SW 1271 (cell line): Measurements from ENCODE around the gene EME2.
"Not testable (repeated sequence)": the region's sequence is repeated elsewhere in the genome, so short reads cannot be mapped to it uniquely, and the experiment has no call there.

Source experiments
- DNase-seq, 2 experiments: peaks; one replicate each; lab custom pipeline; 2025; lab: John Stamatoyannopoulos, UW

EME2 gene

GRCh38 chr16:1772362-1772907 lies at the start of gene EME2:
Gene EME2 (plus strand): TSS chr16:1772810. CDS start chr16:1773228, 418 bp downstream.
- DNase-seq: no peak

- peak in 1 of 2 experiments; percentile 22 for DNase-seq
Observed at GRCh38 chr16:1723450-1724147, 49.0 kb upstream of the EME2 start.

- DNase-seq: no peak
Observed at GRCh38 chr16:1724491-1724890, 48.1 kb upstream of the EME2 start.

- no peak for DNase-seq
Observed at GRCh38 chr16:1726661-1727502, 45.7 kb upstream of the EME2 start.

- no peak for DNase-seq
Observed at GRCh38 chr16:1727651-1728624, 44.7 kb upstream of the EME2 start.

- DNase-seq: no peak
Observed at GRCh38 chr16:1729026-1729425, 43.6 kb upstream of the EME2 start.

GRCh38 chr16:1729445-1729844 lies 43.2 kb upstream of the EME2 start:
- DNase-seq: no peak

GRCh38 chr16:1731073-1731472 lies 41.5 kb upstream of the EME2 start:
- no peak for DNase-seq

- no peak for DNase-seq
Observed at GRCh38 chr16:1731603-1732002, 41.0 kb upstream of the EME2 start.

GRCh38 chr16:1732071-1732470 lies 40.5 kb upstream of the EME2 start:
- no peak for DNase-seq

- DNase-seq: not testable (repeated sequence)
Observed at GRCh38 chr16:1732551-1732987, 40.0 kb upstream of the EME2 start.

GRCh38 chr16:1734123-1734522 lies 38.5 kb upstream of the EME2 start:
- DNase-seq: no peak

GRCh38 chr16:1734816-1735215 lies 37.8 kb upstream of the EME2 start:
- DNase-seq: no peak

GRCh38 chr16:1740234-1740633 lies 32.4 kb upstream of the EME2 start:
- no peak for DNase-seq

GRCh38 chr16:1740781-1741490 lies 31.7 kb upstream of the EME2 start:
- DNase-seq: no peak

GRCh38 chr16:1741553-1742165 lies 31.0 kb upstream of the EME2 start:
- no peak for DNase-seq

GRCh38 chr16:1743376-1744337 lies 29.0 kb upstream of the EME2 start:
- DNase-seq: no peak

- no peak for DNase-seq
Observed at GRCh38 chr16:1744338-1744840, 28.2 kb upstream of the EME2 start.

- DNase-seq: peak in 1 of 2 experiments; percentile 52
Observed at GRCh38 chr16:1745181-1745899, 27.3 kb upstream of the EME2 start.
